ENCODE measurements around the gene GSTP1.
"Not testable (repeated sequence)": the region's sequence is repeated elsewhere in the genome, so short reads cannot be mapped to it uniquely, and the experiment has no call there.

The GSTP1 gene

GRCh38 chr11:67544616-67545242 is 38.9 kb upstream of the GSTP1 start:
- Histone ChIP-seq H3K27ac (ENCODE audit: low read length) (no peak overlapping the region), H3K9ac (ENCODE audit: low read length in 2 of 2) (no peak overlapping the region), H3K4me3 (ENCODE audit: low read length in 2 of 2) (no peak overlapping the region), H3K27me3 (ENCODE audit: control insufficient read depth in 1 of 2, insufficient read depth in 2 of 2, low read length in 2 of 2) (no peaks in the 10 kb centered on the region), H3K9me3 (ENCODE audit: control insufficient read depth in 2 of 2, low read length in 2 of 2) (no peaks in the 10 kb centered on the region), H3K4me1 (ENCODE audit: control insufficient read depth, insufficient read depth, low read length) (peaks cover 3% of the 10 kb centered on the region), H3K36me3 (ENCODE audit: control insufficient read depth in 2 of 2, insufficient read depth in 2 of 2, low read length in 2 of 2) (no peaks in the 10 kb centered on the region)

- H3K27ac ChIP-seq (ENCODE audit: low read length): no peak overlapping the region
Observed at GRCh38 chr11:67545280-67545679, 38.3 kb upstream of the GSTP1 start.

DNA sequence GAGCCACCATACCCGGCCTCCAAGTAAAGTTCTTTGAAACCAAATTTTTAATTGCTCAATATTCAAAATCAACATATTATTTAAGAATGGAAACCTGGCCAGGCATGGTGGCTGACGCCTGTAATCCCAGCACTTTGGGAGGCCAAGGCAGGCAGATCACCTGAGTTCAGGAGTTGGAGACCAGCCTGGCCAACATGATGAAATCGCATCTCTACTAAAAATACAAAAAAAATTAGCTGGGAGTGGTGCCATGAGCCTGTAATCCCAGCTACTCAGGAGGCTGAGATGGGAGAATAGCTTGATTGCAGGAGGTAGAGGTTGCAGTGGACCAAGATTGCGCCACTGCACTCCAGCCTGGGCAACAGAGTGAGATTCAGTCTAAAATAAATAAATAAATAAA is 35.5 kb upstream of the GSTP1 start:
- not testable (repeated sequence) for H3K4me3 ChIP-seq (ENCODE audit: low read length in 2 of 2); H3K36me3 ChIP-seq (ENCODE audit: control insufficient read depth in 2 of 2, insufficient read depth in 2 of 2, low read length in 2 of 2); H3K4me1 ChIP-seq (ENCODE audit: control insufficient read depth, insufficient read depth, low read length); H3K27me3 ChIP-seq (ENCODE audit: control insufficient read depth in 1 of 2, insufficient read depth in 2 of 2, low read length in 2 of 2); H3K27ac ChIP-seq (ENCODE audit: low read length); H3K9ac ChIP-seq (ENCODE audit: low read length in 2 of 2); H3K9me3 ChIP-seq (ENCODE audit: control insufficient read depth in 2 of 2, low read length in 2 of 2)

More at GRCh38 chr11:67545280-67545679, 38.3 kb upstream of the GSTP1 start:
- Histone ChIP-seq H3K4me3 (ENCODE audit: low read length in 2 of 2) (no peak overlapping the region), H3K27me3 (ENCODE audit: control insufficient read depth in 1 of 2, insufficient read depth in 2 of 2, low read length in 2 of 2) (no peaks in the 10 kb centered on the region), H3K36me3 (ENCODE audit: control insufficient read depth in 2 of 2, insufficient read depth in 2 of 2, low read length in 2 of 2) (no peaks in the 10 kb centered on the region), H3K4me1 (ENCODE audit: control insufficient read depth, insufficient read depth, low read length) (peaks cover 3% of the 10 kb centered on the region), H3K9ac (ENCODE audit: low read length in 2 of 2) (no peak overlapping the region), H3K9me3 (ENCODE audit: control insufficient read depth in 2 of 2, low read length in 2 of 2) (no peaks in the 10 kb centered on the region)

GRCh38 chr11:67548555-67549110 is 35.0 kb upstream of the GSTP1 start:
- Histone ChIP-seq H3K4me1 (ENCODE audit: control insufficient read depth, insufficient read depth, low read length) (peaks cover 3% of the 10 kb centered on the region), H3K9me3 (ENCODE audit: control insufficient read depth in 2 of 2, low read length in 2 of 2) (no peaks in the 10 kb centered on the region), H3K36me3 (ENCODE audit: control insufficient read depth in 2 of 2, insufficient read depth in 2 of 2, low read length in 2 of 2) (no peaks in the 10 kb centered on the region), H3K27me3 (ENCODE audit: control insufficient read depth in 1 of 2, insufficient read depth in 2 of 2, low read length in 2 of 2) (no peaks in the 10 kb centered on the region), H3K9ac (ENCODE audit: low read length in 2 of 2) (no peak overlapping the region), H3K27ac (ENCODE audit: low read length) (no peak overlapping the region), H3K4me3 (ENCODE audit: low read length in 2 of 2) (no peak overlapping the region)

DNA sequence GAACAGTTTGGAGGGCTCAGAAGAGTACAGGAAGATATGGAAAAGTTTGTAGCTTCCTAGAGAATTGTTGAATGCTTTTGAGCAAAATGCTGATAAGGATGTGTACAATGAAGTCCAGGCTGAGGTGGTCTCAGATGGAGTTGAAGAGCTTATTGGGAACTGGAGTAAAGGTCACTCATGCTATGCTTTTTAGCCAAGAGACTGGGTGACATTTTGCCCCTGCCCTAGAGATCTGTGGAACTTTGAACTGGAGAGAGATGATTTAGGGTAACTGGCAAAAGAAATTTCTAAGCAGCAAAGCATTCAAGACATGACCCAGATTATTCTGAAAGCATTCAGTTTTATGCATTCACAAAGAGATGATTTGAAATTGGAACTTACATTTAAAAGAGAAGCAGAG is 32.5 kb upstream of the GSTP1 start:
- no peak overlapping the region for H3K4me3 ChIP-seq (ENCODE audit: low read length in 2 of 2)
- no peaks in the 10 kb centered on the region for H3K36me3 ChIP-seq (ENCODE audit: control insufficient read depth in 2 of 2, insufficient read depth in 2 of 2, low read length in 2 of 2)
- H3K9me3 ChIP-seq (ENCODE audit: control insufficient read depth in 2 of 2, low read length in 2 of 2): no peaks in the 10 kb centered on the region
- H3K9ac ChIP-seq (ENCODE audit: low read length in 2 of 2): no peak overlapping the region
- H3K27me3 ChIP-seq (ENCODE audit: control insufficient read depth in 1 of 2, insufficient read depth in 2 of 2, low read length in 2 of 2): no peaks in the 10 kb centered on the region
- H3K27ac ChIP-seq (ENCODE audit: low read length): no peak overlapping the region
- no peaks in the 10 kb centered on the region for H3K4me1 ChIP-seq (ENCODE audit: control insufficient read depth, insufficient read depth, low read length)

DNA sequence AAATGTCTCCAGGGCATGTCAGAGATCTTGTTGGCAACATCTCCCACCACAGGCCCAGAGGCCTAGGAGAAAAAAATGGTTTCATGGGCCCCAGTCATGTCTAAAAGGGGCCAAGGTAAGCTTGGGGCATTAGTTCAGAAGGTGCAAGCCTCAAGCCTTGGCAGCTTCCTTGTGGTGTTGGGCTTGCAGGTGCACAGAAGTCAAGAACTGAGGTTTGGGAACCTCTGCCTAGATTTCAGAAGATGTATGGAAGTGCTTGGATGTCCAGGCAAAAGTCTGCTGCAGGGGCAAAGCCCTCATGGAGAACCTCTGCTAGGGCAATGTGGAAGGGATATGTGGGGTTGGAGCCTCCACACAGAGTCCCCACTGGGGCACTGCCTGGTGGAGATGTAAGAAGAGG is 31.9 kb upstream of the GSTP1 start:
- H3K4me3 ChIP-seq (ENCODE audit: low read length in 2 of 2); H3K9ac ChIP-seq (ENCODE audit: low read length in 2 of 2); H3K9me3 ChIP-seq (ENCODE audit: control insufficient read depth in 2 of 2, low read length in 2 of 2); H3K4me1 ChIP-seq (ENCODE audit: control insufficient read depth, insufficient read depth, low read length); H3K27me3 ChIP-seq (ENCODE audit: control insufficient read depth in 1 of 2, insufficient read depth in 2 of 2, low read length in 2 of 2); H3K27ac ChIP-seq (ENCODE audit: low read length); H3K36me3 ChIP-seq (ENCODE audit: control insufficient read depth in 2 of 2, insufficient read depth in 2 of 2, low read length in 2 of 2): not testable (repeated sequence)

- no peak overlapping the region for H3K27ac ChIP-seq (ENCODE audit: low read length)
Observed at GRCh38 chr11:67556244-67556643, 27.4 kb upstream of the GSTP1 start.

DNA sequence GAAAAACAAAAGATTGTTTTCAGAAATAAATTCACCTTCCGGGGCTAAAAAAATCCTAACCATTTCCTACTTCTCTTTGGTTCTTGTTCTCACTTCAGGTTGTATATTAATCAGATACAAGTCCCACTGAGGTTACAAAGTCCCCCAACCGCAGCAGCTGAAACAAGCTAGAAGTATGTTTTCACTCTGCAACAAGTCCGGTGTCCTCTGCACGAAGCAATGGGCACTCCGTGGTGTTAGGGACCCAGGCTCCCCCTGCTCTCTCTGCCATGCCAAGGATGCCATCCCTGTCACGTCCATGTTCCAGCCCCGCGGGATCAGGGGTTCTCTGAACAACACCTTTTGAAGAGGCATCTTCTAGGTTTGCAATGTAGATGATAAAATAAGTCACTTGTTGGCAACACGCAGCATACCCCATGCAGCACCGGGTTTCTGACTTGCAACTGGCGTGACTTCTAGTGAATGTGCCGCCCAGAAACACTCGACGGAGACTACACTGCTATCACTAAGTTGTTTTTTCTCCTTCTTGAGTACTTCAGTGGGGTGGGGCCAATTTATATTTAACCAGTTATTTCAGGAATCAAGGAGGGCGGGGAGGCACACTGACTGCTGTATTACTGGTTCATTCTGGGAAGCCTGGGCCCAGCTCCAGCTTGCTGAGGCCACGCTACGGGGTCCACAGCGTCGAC is 25.4 kb upstream of the GSTP1 start:
- Histone ChIP-seq H3K9me3 (ENCODE audit: control insufficient read depth in 2 of 2, low read length in 2 of 2) (no peaks in the 10 kb centered on the region), H3K27ac (ENCODE audit: low read length) (no peak overlapping the region), H3K36me3 (ENCODE audit: control insufficient read depth in 2 of 2, insufficient read depth in 2 of 2, low read length in 2 of 2) (no peaks in the 10 kb centered on the region), H3K9ac (ENCODE audit: low read length in 2 of 2) (no peak overlapping the region), H3K27me3 (ENCODE audit: control insufficient read depth in 1 of 2, insufficient read depth in 2 of 2, low read length in 2 of 2) (peaks cover 0 to 8% of the 10 kb centered on the region in 2 donors), H3K4me3 (ENCODE audit: low read length in 2 of 2) (no peak overlapping the region), H3K4me1 (ENCODE audit: control insufficient read depth, insufficient read depth, low read length) (no peaks in the 10 kb centered on the region)

More at GRCh38 chr11:67556244-67556643, 27.4 kb upstream of the GSTP1 start:
- no peak overlapping the region for H3K4me3 ChIP-seq (ENCODE audit: low read length in 2 of 2)
- no peaks in the 10 kb centered on the region for H3K4me1 ChIP-seq (ENCODE audit: control insufficient read depth, insufficient read depth, low read length)
- H3K9ac ChIP-seq (ENCODE audit: low read length in 2 of 2): no peak overlapping the region
- H3K36me3 ChIP-seq (ENCODE audit: control insufficient read depth in 2 of 2, insufficient read depth in 2 of 2, low read length in 2 of 2): no peaks in the 10 kb centered on the region
- peaks cover 0 to 8% of the 10 kb centered on the region in 2 donors for H3K27me3 ChIP-seq (ENCODE audit: control insufficient read depth in 1 of 2, insufficient read depth in 2 of 2, low read length in 2 of 2)
- no peaks in the 10 kb centered on the region for H3K9me3 ChIP-seq (ENCODE audit: control insufficient read depth in 2 of 2, low read length in 2 of 2)

DNA sequence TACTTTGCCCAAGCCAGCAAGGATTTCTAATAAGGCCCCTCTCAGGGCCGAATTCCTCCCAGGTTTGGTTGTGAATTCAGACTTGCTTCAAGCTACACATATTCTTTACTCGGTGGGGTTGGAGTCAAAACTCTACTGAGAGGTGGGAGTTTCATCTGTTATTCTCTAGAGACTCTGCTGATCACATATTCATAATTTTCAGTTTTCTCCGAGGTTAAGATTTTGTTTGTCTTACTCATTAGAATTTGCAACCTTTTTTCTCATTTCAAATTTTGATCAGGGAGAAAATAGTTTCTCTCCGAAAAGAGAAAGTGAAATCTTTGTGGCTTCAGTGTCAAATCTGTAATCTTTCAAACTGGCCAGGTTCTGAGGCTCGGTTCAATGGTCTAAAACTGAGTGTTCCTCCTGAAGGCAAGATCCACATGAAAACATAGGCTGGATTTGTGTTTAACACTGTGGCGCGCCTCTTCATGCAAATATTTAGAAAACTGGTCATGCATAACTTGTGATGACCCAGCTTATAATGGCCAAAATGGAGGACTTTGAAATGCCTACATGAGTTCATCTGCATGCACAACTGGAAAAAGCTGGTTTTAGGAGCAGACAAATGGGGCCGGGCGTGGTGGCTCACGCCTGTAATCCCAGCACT is 21.5 kb upstream of the GSTP1 start:
- Histone ChIP-seq H3K27me3 (ENCODE audit: control insufficient read depth in 1 of 2, insufficient read depth in 2 of 2, low read length in 2 of 2) (peaks cover 0 to 8% of the 10 kb centered on the region in 2 donors), H3K27ac (ENCODE audit: low read length) (no peak overlapping the region), H3K9ac (ENCODE audit: low read length in 2 of 2) (no peak overlapping the region), H3K36me3 (ENCODE audit: control insufficient read depth in 2 of 2, insufficient read depth in 2 of 2, low read length in 2 of 2) (no peaks in the 10 kb centered on the region), H3K9me3 (ENCODE audit: control insufficient read depth in 2 of 2, low read length in 2 of 2) (no peaks in the 10 kb centered on the region), H3K4me1 (ENCODE audit: control insufficient read depth, insufficient read depth, low read length) (no peaks in the 10 kb centered on the region), H3K4me3 (ENCODE audit: low read length in 2 of 2) (no peak overlapping the region)

DNA sequence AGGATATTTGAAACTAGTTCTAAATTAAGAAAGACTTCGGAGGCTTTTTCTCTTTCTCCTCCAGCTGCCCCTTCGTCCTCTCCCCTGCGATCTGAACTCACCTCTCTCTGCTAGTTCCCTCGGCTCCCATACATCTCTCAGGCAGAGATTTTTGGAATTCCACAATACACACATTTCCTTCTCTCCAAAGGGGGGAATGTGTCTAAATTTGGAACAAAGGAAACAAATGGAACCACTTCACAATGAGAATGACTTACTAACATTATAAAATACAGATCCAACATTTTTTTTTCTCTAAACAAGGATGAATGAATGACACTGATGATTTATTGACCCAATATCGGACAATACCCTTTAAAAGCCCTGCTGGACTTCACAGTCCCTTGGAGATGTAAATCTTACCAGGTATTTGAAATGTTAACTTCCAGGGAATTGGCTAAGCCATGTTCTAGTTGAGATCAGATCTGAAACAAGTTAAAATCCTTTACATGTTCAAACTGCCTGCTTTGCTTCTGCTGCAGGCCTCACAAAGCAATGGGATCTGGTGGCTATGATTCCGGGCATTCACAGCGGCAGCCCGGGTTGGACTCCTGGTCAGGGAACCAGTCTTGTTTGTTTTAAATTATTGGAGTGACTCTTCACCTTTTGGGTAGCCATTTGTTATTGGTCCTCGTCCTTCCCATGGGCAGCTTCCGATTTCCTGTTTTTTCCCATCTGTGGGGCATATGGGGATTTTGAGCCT is 20.5 kb upstream of the GSTP1 start:
- no peak overlapping the region for H3K27ac ChIP-seq (ENCODE audit: low read length)
- no peaks in the 10 kb centered on the region for H3K4me1 ChIP-seq (ENCODE audit: control insufficient read depth, insufficient read depth, low read length)
- H3K27me3 ChIP-seq (ENCODE audit: control insufficient read depth in 1 of 2, insufficient read depth in 2 of 2, low read length in 2 of 2): peaks cover 0 to 7% of the 10 kb centered on the region in 2 donors
- no peak overlapping the region for H3K4me3 ChIP-seq (ENCODE audit: low read length in 2 of 2)
- no peaks in the 10 kb centered on the region for H3K9me3 ChIP-seq (ENCODE audit: control insufficient read depth in 2 of 2, low read length in 2 of 2)
- H3K9ac ChIP-seq (ENCODE audit: low read length in 2 of 2): no peak overlapping the region
- H3K36me3 ChIP-seq (ENCODE audit: control insufficient read depth in 2 of 2, insufficient read depth in 2 of 2, low read length in 2 of 2): no peaks in the 10 kb centered on the region

Measured in stomach smooth muscle (tissue), 2 donors.